GM12872 (cell line): Measurements from ENCODE around the gene KIF26B.

ENCODE experiments used
- TF ChIP-seq, protein P1 (sequence below): IDR thresholded peaks from 3 replicates; pipeline ENCODE4 v1.5.1; 2011; ENCODE audit warnings: low read depth, mild to moderate bottlenecking, low read length, moderate library complexity; ENCODE audit not compliant: insufficient read depth

KIF26B gene

DNA sequence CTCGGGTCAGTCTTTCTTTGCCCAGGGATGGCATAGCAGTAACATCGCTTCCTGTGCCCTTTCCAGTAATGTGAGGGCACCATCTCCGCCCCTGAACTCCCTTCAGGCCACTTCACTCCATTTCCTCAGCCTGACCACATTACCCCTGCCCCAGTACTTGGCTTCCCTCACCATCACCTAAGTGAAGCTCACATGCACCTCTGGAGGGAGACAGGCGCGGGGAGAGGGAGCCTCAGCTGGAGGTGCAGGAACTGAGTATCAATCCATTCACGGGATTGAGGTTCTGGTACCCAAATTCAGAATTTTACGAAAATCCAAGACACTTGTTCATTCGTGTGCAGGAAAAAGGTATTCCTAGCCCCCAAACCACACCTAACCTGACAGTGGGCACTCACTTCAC is 540.4 kb downstream of the KIF26B start:
- TF ChIP-seq, protein P1, sequence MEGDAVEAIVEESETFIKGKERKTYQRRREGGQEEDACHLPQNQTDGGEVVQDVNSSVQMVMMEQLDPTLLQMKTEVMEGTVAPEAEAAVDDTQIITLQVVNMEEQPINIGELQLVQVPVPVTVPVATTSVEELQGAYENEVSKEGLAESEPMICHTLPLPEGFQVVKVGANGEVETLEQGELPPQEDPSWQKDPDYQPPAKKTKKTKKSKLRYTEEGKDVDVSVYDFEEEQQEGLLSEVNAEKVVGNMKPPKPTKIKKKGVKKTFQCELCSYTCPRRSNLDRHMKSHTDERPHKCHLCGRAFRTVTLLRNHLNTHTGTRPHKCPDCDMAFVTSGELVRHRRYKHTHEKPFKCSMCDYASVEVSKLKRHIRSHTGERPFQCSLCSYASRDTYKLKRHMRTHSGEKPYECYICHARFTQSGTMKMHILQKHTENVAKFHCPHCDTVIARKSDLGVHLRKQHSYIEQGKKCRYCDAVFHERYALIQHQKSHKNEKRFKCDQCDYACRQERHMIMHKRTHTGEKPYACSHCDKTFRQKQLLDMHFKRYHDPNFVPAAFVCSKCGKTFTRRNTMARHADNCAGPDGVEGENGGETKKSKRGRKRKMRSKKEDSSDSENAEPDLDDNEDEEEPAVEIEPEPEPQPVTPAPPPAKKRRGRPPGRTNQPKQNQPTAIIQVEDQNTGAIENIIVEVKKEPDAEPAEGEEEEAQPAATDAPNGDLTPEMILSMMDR = no peak

DNA sequence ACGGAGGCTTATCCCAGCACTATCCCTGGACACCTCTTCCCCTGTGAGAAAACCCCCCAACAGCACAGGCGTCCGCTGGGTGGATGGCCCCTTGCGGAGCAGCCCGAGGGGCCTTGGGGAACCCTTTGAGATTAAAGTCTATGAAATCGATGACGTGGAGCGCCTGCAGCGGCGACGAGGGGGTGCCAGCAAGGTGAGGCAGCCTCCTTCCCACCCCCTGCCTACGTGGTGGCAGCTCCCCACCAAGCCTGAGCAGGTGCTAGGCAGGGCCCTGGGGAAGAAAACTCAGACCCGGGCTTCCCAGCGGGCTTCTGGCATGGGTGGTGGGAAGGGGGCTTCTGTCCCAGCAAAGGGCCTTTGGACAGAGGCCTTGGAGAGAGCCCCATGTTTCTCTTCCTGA is 543.3 kb downstream of the KIF26B start:
- TF ChIP-seq, protein P1 = no peak

DNA sequence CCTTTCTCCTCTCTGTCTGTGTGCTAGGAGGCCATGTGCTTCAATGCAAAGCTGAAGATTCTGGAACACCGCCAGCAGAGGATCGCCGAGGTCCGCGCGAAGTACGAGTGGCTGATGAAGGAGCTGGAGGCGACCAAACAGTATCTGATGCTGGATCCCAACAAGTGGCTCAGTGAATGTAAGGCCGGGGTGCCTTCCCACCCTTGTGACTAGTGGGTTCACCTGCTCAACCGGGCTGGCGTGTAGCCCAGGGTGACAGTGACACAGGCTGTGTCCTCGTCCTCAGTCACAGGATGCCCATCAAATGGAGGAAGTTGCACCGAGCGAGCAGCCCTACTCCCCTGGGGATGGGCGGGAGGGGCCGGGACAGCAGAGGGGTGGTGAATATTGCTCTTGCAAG is 544.1 kb downstream of the KIF26B start:
- TF ChIP-seq, protein P1 = no peak

DNA sequence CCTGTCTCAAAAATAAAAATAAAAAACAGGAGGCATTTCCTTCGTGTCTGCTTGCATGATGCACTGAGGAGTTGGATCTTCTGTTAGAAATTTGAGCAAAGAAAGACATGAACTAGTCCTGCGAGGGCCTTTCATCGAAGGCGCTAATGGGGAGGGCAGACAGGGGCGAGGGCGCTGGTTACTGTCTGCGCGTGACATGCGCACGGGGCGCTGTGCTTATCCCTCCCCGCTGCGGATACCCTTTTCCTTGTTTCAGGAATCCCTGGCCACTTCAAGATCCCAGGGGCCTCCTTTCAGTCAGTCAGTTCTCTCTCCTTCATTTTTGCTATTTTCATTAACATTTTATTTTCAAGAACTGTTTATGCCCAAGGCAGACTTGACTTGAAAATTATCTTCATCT is 545.8 kb downstream of the KIF26B start:
- TF ChIP-seq, protein P1 = no peak

DNA sequence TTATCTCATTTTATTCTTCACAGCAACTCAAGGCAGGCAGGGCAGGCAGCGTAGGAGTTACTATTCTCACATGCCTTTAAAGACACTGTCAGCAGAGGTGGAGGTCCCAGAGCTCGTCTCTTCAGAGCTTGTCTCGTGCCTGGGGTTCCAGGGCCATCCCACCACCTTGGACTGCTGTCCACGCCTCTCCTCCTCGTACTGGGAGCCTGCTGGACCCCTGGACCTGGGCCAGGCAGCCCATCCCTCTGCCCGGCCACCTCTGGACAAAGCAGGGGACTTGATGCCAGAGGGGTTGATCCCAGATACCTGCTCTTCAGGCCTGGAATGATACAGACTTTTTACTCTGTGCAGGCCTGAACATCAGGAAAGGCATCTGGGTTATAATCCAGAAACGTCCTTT is 546.8 kb downstream of the KIF26B start:
- TF ChIP-seq, protein P1 = no peak

DNA sequence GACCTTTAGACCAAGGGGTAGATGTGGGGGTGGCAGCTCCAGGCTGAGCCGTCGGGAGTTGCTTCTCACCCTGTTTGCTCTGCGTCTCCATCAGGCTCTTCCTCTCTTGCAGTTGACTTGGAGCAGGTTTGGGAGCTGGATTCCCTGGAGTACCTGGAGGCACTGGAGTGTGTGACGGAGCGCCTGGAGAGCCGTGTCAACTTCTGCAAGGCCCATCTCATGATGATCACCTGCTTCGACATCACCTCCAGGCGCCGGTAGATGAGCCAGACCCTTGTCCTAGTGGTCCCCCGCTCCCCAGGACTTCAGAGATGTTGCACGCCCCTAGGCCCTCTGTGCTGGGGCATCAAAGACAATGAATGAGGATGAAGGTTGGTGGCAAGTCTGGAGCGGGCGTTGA is 547.6 kb downstream of the KIF26B start:
- TF ChIP-seq, protein P1 = no peak

DNA sequence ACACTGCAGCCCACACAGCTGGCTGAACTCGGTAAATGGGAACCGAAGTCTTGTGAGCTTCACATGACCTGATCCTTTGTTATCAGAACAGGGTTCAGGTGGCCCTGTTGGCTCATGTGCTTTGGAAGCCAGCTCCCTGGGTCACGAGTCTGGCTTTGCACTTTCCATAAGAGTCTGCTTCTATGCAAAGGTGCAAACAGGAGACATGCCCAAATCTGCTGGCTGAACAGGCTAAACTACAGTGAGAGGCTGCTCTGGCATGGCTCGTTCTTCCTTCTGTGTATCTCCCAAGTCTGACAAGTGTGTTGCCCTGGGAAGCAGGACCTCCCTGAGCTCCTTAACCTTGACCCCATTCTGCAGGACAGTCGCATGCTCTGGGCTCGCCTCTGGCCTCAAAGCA is 549.6 kb downstream of the KIF26B start:
- TF ChIP-seq, protein P1 = no peak

DNA sequence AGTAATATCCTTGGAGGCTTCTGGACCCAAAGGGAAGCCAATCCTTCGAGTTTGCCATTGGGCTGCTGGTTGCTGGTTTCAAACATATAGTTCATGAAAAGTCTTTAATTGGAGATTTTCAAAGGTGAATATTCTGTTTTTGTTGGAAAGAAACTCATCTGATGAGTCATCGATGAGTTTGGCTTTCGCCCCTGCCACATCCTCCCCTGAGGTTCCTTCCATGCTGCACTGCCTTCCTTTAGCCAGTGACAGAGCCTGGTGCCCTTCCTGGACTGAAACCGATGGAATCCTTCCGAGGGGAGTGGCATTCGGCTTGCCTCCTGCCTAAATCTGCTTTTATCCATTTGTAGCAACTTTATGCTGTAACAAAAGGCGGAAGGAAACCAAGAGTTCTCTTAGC is 550.0 kb downstream of the KIF26B start:
- TF ChIP-seq, protein P1 = no peak
